Choroid plexus epithelial cell (primary cell): ENCODE data around the gene HCN2.

ENCODE experiments used
- DNase-seq: peaks from one replicate; pipeline ENCODE4 v3.0.0-alpha.2; 2010; ENCODE audit warnings: low read depth
- H3K4me3 ChIP-seq: 2 replicates; pipeline ENCODE4 v1.5.1; 2011; ENCODE audit warnings: low read depth, mild to moderate bottlenecking, control low read depth, low read length, moderate library complexity
- TF ChIP-seq, protein P1 (sequence below): conservative IDR thresholded peaks from 2 replicates; pipeline ENCODE4 v1.5.1; 2011; ENCODE audit warnings: low read depth, mild to moderate bottlenecking, control low read depth, inconsistent platforms, low read length, moderate library complexity

HCN2 gene

DNA sequence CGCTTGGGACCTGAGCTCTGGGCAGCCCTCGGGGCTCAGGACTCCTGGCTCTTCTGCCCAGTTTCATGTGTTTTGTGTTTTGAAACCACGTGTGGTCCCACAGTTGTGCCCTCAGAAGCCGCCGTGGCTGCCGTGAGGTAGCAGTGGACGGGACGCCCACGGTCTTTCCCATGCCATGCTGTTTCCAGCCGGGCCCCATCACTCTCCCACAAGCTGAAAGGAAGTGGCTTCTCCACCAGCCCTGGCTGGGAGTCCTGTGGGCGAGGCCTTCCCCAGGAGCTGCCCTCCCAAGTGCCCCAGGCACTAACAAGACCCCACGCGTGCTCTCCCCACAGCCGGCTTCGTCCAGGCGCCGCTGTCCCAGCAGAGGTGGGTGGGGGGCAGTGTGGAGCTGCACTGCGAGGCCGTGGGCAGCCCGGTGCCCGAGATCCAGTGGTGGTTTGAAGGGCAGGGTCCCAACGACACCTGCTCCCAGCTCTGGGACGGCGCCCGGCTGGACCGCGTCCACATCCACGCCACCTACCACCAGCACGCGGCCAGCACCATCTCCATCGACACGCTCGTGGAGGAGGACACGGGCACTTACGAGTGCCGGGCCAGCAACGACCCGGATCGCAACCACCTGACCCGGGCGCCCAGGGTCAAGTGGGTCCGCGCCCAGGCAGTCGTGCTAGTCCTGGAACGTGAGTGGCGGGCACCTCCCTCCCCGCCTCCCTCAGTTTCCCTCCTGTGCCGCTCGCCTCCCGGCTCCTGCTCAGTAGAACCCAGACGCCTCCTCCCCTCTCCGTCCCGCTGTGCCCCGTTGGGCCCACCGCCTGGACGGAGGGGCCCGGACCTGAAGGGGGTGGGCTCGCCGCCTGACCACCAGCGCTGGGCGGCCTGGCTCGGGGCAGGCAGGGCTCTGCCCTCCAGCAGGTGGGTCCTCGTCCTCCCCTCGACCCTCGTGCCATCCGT lies 12.0 kb upstream of the HCN2 start:
- DNase-seq = no peak
- TF ChIP-seq, protein P1, sequence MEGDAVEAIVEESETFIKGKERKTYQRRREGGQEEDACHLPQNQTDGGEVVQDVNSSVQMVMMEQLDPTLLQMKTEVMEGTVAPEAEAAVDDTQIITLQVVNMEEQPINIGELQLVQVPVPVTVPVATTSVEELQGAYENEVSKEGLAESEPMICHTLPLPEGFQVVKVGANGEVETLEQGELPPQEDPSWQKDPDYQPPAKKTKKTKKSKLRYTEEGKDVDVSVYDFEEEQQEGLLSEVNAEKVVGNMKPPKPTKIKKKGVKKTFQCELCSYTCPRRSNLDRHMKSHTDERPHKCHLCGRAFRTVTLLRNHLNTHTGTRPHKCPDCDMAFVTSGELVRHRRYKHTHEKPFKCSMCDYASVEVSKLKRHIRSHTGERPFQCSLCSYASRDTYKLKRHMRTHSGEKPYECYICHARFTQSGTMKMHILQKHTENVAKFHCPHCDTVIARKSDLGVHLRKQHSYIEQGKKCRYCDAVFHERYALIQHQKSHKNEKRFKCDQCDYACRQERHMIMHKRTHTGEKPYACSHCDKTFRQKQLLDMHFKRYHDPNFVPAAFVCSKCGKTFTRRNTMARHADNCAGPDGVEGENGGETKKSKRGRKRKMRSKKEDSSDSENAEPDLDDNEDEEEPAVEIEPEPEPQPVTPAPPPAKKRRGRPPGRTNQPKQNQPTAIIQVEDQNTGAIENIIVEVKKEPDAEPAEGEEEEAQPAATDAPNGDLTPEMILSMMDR = no peak
- H3K4me3 ChIP-seq = no peak overlapping the region

DNA sequence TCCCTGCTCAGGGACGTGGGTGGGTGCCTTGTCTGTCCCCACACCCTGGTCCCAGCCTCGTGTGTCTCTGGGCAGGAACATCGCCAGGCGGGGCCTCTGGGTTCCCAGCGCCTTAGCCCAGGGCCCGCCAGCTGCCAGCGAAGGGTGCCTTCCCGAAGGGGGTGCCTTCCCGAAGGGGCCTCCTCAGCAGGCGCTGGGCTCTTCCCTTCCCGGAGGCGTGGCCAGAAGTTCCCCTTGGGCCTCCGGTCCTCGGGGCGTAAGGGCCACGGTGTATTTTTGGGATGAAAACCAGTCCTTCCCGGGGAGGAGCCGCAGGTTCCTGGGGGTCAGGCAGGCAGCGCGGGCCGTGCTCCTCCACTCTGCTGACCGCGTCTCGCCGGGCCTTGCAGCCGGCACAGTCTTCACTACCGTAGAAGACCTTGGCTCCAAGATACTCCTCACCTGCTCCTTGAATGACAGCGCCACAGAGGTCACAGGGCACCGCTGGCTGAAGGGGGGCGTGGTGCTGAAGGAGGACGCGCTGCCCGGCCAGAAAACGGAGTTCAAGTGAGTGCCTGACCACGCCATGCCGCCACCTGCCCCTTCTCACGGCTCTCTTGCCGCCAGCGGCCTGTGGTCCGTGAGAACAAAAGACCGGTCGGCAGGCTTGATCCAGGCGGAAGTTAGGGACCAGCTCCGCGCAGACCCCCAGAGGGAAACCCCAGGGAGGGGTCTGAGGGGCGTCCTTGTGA lies 10.4 kb upstream of the HCN2 start:
- no peak for DNase-seq
- no peak overlapping the region for H3K4me3 ChIP-seq

DNA sequence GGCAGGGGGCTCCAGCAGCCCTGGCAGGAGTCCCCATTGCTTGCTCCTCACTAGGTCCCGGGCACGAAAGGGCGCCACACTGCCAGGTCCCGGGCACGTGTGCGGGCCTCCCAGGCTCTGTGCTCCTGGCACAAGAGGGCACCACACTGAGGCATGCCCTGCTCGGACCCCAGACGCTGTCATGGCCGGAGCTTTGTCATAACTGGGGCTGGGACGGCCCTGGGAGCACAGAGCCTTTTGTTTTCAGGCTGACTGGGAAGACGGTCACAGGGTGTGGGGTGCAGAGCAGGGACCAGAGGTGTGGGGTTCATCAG lies 9.9 kb upstream of the HCN2 start:
- TF ChIP-seq, protein P1 = no peak
- DNase-seq = no peak
- H3K4me3 ChIP-seq = no peak overlapping the region

More for the DNA sequence above, 10.4 kb upstream of the HCN2 start:
- TF ChIP-seq, protein P1 = no peak

DNA sequence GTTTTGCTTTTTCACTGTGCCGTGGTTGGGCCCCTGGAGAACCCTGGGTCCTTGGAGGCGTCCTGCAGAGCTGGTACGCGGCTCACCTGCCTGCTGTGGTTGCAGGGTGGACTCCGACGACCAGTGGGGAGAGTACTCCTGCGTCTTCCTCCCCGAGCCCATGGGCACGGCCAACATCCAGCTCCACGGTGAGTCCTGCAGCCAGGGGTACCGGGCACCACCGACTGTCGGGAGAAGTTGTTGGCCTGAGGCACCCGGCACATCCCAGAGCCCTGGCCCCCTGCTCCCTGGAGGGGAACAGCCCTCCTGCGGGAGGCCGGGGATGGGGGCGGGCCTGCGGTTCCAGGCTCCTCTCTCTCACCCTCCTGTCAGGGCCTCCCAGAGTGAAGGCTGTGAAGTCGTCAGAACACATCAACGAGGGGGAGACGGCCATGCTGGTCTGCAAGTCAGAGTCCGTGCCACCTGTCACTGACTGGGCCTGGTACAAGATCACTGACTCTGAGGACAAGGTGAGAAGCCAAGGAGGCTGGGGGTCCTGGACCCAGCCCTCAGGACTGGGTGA lies 9.3 kb upstream of the HCN2 start:
- no peak for DNase-seq
- TF ChIP-seq, protein P1 = no peak
- H3K4me3 ChIP-seq = no peak overlapping the region

DNA sequence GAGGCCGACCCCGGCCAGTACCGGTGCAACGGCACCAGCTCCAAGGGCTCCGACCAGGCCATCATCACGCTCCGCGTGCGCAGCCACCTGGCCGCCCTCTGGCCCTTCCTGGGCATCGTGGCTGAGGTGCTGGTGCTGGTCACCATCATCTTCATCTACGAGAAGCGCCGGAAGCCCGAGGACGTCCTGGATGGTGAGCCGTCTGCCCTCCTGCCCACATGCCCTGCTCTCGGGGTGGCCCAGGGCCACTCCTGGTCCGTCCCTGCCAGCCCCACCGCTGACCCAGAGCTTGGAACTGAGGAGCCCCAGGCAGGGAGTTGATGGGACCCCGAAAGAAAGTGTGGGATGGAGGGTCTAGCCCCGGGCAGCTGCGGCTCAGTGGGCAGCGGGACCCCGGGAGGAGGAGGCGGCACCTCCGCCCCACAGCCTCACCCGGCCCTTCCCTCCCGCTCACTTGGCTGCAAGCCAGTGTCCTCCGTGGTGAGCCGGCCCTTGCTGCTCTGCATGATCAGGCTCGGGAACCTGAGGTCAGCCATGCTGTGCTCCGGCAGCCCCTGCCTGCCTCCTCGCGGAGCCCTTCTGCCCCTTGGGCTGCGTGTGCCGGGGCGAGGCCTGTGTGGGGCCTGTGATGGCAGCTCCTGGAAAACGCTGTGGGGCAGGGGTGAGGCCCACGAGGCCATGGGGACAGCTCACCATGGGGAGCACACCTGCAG lies 8.1 kb upstream of the HCN2 start:
- no peak for DNase-seq
- no peak overlapping the region for H3K4me3 ChIP-seq
- TF ChIP-seq, protein P1 = no peak

DNA sequence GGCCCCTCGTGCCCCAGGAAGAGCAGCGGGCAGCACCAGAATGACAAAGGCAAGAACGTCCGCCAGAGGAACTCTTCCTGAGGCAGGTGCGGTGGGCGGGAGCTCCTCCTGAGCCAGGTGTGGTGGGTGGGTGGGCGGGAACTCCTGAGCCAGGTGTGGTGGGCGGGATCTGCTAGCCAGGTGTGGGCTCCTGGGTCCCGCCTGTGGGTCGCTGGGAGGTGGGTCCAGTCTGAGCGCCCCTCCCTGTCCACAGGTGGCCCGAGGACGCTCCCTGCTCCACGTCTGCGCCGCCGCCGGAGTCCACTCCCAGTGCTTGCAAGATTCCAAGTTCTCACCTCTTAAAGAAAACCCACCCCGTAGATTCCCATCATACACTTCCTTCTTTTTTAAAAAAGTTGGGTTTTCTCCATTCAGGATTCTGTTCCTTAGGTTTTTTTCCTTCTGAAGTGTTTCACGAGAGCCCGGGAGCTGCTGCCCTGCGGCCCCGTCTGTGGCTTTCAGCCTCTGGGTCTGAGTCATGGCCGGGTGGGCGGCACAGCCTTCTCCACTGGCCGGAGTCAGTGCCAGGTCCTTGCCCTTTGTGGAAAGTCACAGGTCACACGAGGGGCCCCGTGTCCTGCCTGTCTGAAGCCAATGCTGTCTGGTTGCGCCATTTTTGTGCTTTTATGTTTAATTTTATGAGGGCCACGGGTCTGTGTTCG lies 7.0 kb upstream of the HCN2 start:
- no peak overlapping the region for H3K4me3 ChIP-seq
- TF ChIP-seq, protein P1 = no peak
- DNase-seq = peak; percentile 38
